ENCODE measurements around the gene SEMA5A.

The SEMA5A gene

DNA sequence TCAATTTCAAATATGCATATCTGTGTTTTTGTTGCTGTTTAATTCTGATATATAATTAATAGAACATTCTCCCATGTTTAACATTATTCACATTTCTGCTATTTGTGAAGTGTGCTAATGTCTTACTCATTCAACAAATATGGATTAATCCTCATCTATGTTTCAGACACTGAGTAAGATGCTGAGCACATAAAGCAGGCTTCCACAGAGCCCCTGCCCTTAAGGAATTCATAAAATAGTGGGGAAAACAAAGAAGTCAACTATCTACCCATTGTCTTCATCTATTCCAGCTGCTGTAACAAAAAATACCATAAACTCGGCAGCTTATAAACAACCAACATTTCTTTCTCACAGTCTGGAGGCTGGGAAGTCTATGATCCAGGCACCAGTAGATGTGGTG, 333.3 kb downstream of the SEMA5A start:
- DNase-seq (ENCODE audit: low read depth in 2 of 2): no peak

DNA sequence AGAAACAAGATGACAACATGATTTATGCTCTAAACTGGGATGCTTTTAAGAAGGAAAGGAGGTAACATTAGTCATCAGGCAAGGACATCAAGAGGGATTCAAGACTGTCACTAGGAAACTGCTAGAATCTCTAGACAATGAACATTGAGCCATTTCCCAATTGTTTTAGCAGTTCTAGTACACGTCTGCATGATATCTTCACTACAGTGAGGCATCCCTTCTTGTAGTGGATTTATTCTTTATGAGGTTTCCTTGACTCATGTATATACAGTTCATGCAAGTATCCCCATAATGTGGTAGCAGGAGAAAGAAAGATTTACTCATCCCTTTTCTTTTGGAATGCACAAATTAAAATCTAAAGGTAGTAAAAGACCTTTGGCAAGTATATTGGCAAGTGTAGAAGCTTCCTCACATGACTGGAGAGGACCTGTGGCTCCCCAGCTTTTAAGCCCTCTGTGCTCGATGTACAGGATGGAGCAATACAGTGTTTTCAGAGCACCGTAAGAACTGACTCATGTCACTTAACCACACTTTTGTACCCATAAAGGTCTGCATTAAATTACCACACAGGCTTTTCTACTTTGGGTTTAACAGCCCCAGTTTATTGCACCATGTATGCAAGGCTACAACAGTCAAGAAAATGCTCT, 335.9 kb downstream of the SEMA5A start:
- no peak for DNase-seq (ENCODE audit: low read depth in 2 of 2)

DNA sequence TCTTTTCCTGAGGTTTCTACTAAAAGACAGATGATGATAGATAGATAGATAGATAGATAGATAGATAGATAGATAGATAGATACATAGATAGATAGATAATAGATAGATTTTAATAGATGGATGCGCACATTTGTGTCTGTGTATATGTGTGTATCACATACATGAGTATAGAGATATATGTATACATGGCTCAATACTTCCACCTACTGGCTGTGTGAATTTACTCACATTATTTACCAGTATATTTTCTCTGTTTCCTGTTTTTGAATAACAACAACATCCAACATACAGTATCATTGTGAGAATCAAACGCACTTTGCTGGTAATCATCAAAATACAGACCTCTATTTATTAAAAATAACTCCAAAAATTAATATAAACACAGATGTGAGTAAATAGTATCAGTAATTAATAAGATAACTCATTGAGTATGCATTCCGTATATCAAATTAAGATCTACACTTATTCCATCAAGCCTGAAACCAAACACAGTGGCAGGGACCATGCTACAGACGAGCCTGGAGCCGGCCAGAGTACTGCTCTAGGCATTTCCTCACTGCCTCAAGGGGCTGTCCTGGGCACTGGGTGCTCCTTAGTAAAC, 338.0 kb downstream of the SEMA5A start:
- DNase-seq (ENCODE audit: low read depth in 2 of 2): no peak

DNA sequence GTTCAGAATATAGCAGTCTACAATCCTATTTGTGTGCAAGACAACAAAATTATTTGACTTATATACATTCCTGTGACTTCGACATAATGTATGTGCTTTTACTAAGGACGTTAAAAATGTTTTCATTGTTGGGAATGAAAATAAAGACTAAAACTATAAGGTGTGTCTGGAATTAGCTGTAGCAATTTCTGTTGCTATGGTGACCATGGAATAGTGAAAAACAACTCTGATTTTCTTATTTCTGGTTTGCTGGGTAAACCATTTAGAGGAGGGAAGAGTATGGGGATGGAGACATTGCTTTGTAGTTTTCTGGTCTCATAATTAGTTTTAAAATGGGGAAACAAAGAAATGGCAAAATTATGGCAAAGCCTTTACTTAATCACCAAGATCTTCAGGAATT, 343.2 kb downstream of the SEMA5A start:
- no peak for DNase-seq (ENCODE audit: low read depth in 2 of 2)

DNA sequence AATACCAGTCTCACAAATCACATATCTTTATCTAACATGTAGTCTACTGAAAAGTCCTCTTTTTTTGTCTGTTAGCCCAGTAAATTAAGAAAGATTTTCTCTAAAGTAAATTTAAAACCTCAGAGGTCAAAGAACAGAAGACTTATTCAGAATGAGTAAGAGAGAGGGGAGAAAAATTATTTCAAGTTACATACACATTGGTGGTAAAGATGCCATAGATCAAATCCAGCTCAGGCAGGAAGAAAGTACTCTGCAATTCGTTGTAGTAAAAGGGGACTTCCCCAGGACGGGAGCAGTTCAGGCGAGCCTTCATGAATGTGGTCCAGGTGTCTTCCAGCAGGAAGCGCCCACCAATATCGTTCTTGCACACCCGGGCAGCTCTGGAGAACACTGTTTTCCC, 344.1 kb downstream of the SEMA5A start:
- no peak for DNase-seq (ENCODE audit: low read depth in 2 of 2)

DNA sequence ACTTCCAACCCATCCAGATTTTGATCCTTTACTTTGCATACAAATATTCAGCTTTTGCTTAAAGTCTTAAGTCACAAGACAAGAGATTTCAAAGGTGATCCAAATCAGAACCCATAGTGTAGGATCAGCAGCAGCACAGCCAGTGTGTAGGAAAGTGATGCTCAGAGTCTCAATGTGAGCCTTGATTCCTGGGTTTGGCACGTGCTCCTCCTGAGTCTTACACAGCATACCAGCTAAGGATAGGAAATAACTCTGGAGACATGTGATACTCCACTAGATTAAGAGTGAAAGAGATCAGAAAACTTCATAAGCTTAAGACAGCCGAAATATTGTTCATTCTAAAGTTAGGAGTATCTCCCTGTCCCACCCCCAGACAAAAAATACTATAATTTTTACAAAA, 344.9 kb downstream of the SEMA5A start:
- DNase-seq (ENCODE audit: low read depth in 2 of 2): no peak

DNA sequence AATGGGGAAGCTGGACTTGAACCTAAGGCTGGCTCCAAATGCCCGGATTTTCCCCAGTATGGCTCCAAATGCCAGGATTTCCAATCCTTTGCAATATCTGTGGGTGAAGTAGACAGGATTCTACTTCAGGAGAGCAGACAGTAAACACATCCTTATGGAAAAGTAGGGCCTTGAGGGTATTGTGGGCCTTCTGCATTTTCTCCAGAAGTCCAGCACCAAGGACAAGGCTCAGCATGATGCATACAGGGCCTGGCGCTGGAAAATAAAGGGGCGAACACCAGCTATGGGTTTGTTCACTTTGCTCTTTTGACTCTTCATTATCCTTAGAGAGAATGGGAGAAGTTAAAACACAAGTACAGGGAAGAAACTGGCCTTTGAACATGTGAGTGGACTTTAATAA, 347.5 kb downstream of the SEMA5A start:
- DNase-seq (ENCODE audit: low read depth in 2 of 2): no peak

DNA sequence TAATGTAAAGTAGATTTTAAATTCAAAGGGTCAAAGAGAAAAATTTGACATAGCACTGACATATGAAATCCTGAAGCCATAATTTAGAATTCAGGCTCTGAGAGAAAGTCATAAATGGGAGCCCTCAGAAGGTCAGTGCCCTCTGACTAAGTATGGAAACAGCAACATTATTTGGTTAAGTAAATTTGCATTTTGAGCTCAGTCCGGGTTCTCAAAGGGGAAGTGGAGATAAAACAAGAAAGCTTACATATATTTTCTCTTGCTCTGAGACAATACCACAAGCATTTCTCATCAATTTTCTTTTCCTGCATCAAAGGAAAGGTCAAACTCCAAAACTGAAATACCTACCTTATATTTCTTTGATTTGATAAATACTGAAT, 348.0 kb downstream of the SEMA5A start:
- DNase-seq (ENCODE audit: low read depth in 2 of 2): no peak

DNA sequence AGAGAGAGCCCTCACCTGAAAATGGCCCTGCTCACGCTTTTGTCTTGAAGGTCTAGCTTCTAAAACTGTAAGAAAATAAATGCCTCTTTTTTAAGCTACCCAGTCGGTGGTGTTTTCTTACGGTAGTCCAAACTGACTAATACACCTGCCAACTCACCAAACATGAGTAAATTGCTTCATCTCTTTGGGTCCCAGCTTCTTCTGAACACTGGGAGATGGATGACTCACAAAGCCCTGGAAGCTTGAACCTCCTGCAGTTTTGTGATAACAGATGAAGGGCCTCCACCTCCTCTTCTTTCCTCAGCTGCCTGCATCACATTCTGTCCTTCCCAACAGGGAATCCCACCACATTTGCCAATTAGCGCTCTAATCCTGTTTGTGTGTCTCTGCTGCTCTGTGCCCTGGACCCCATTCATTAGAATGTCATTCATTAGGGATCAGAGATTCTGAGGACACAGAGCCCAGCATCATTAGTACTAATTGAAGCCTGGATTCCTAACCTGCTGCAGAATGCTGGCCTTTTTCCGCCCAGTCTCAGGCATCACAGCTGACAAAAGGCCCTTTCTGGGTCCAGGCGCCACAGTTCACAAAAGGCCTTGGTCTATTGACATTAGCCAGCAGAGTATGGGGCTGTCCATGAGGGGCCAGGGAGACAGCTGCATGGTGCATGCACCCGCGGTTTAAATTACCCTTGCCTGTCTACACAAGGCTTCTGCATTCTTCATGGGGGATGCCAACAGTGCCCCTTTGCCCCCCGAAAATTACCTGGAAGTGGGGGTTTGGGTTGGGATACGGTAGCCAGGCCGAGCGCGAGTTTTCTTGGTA, 349.3 kb downstream of the SEMA5A start:
- DNase-seq (ENCODE audit: low read depth in 2 of 2): no peak

DNA sequence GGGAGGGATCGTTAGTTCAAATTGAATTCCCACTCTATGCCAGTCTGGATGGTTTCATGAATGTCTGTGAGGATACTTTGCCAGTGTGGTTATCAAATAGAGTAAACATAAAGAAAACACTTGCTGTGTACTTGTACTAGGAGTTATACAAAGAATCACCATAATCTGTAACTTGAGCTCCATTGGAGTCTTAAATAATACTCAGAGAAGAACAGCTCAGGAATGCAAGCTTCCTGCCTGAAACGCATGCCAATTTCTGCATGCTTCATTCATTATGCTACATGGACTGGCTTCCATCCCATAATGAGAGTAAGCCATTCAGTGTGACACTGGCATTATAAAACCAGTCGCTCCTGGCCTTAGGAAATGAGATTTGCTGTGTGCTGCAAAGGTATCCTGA, 351.4 kb downstream of the SEMA5A start:
- no peak for DNase-seq (ENCODE audit: low read depth in 2 of 2)

DNA sequence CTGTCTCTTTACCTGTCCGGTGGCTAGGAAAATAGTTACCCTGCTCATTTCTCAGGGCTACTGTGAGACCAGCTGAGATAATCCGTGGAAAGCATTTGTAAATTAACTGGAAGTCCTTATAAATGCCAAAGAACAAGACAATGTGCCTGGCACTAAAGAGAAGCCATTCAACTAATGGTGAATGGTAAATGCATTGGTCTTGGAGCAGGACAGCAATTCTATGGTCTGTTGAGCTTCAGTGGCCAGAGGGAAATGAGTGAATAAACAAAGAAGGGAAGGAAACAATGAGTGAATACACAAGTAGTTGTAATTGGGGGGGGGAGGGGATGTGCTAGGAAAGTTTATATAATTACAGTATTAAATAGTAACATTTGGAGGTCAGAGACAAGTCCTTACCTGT, 353.6 kb downstream of the SEMA5A start:
- no peak for DNase-seq (ENCODE audit: low read depth in 2 of 2)

DNA sequence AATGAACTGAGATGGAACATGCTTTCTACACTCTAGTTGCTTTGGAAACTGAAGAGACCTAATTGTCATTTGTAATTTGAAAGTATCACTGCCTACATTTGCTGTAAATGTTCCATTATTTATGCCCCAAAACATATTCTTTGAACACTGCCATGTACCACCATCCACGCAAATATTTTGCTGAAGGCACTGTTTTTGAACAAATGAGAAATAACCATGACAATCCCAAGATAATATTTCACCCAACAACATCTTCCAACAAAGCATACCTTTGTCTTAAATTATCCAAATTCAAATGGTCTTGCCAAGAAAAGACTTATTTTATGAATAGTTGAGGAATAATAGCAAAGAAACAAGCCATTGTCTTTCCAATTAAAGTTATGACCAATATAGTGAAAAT, 356.2 kb downstream of the SEMA5A start:
- no peak for DNase-seq (ENCODE audit: low read depth in 2 of 2)

DNA sequence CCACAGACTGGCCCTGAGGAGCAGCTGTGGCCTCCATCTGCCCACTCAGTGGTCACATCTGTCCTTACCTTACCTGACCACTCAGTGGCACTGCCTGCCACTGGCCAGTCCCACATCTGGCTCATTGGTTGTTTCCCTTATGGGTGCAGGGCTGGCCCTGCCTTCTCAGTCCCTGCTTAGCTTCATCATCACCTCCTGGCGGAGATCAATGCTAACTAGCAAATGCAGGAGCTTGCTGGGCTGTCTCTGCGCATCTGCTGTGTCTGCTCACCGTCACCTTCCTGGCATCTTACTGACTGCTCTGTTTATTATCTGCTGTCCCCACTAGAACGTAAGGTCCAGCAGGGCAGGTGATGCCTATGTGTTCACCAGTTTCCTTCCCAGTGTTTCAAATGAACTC, 356.9 kb downstream of the SEMA5A start:
- no peak for DNase-seq (ENCODE audit: low read depth in 2 of 2)

DNA sequence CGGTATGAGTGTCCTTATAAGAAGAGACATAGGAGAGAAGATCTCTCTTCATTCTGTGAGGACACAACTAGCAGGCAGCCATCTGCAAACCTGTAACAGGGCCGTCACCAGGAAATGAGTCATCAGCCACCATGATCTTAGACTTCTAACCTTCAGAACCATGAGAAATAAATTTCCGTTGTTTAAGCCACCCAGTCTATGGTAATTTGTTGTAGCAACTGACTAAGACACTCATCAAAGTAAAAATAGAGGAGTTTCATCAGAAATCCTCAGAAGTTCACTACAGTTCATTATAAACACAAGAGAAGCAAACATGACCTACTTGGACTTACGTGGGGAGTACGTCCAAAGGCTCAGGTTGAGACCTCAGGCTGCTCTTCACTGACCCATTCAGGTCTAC, 357.7 kb downstream of the SEMA5A start:
- DNase-seq (ENCODE audit: low read depth in 2 of 2): no peak

DNA sequence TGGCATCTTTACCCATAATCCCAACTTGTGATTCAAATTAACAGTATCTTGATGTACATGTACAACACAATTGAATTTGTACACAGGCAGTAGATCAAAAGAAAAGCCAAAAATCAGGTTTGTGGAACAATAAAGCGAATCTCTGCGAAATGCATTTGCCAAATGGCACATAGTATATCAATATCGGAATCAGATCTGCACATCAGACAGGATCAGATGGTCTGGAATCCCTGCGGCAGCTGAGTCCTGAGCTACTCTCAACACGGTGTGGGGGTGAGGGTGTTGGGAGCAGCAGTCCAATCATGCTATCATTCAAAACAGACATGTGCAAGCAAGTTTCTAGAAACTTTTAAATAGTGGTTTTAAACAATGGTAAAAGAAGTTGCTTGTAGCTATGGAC, 358.3 kb downstream of the SEMA5A start:
- no peak for DNase-seq (ENCODE audit: low read depth in 2 of 2)

DNA sequence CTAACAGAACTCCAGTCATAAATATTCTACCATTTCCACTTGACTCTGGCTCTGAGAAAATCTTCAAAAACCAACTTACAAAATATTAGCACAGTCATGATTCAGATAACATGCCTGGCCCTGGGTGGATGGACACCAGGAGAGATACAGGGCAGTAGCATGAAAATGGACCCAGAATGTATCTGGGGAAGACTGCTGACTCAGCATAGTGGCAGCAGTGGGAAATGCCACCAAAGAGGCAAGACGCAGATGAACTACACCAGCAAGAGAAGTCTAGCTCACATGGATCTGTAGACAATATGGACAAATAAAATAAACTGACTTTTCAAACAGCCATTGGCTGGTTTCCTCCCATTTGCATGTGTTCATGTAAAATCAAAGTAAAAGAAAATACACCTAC, 359.8 kb downstream of the SEMA5A start:
- no peak for DNase-seq (ENCODE audit: low read depth in 2 of 2)

DNA sequence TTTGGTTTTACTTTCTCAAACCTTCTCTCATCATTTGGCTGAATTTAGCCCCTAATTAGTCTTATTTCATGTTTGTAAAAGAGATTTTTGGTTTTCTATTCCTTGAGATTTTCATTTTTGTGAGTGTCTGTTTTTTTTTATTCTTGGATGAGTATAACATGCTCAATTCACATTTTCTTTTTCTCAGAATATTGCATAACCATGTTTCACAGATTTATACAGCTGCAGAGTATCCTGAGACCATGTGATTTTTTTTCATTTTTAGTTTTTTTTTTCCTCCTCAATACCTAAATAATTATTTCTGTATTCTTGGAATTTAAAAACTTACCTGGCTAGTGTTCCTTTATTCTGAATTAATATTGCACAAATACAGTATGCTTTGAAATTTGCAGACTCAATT, 361.9 kb downstream of the SEMA5A start:
- DNase-seq (ENCODE audit: low read depth in 2 of 2): no peak

DNA sequence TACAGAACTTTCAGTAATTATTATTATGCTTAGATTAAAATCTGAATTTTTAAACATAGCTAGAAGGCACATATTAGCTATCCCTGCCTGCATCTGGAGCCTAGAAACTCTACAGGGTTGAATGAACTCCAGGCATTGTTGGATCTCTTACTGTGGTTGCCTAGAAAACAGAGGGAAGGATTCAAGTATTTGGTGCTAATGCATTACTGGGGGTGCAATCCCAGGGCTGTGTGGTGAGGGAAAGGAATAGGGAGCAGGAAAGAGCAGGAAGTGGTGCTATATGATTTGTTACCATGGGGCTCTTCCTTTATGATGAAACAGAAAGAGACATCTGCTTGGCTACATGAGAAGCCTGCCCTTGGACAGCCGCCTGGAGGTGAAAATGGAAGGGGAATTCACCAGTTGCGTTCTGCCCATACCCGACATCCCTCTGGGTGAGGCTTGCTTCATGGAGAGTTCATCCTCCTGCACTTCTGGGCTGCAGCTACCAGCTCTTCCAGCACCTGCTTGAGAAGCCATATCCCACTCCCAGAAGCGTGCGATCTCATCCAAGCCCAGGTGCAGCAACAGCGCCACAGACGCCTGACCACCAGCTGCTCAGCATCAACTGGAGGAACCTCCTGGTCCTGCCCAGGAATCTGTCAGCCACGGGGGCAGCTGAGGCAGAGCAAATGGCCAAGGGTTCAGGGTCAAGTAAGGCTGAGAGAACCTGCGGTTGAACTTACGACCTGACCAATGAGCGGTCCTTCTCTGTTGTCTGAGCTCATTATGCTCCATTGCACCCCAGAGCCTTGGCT, 362.8 kb downstream of the SEMA5A start:
- no peak for DNase-seq (ENCODE audit: low read depth in 2 of 2)

DNA sequence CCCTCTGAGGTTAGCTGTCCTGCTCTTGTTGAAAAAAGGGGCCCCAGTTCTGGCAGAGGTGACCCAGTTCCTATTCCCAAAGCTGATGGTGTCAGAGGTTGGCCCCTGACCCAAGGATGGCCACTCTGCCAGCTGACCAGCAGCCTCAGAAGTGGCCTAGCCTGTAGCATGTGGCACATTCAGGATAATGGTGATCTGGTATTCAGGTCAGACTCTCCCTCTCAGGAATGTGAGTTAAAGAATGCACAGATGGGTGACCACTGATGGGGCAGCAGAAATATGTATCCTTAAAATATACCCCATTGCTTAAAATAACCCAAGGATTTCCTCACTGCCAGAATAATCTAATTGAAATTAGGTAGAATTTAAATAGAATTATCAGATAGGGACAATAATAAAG, 369.2 kb downstream of the SEMA5A start:
- no peak for DNase-seq (ENCODE audit: low read depth in 2 of 2)

DNA sequence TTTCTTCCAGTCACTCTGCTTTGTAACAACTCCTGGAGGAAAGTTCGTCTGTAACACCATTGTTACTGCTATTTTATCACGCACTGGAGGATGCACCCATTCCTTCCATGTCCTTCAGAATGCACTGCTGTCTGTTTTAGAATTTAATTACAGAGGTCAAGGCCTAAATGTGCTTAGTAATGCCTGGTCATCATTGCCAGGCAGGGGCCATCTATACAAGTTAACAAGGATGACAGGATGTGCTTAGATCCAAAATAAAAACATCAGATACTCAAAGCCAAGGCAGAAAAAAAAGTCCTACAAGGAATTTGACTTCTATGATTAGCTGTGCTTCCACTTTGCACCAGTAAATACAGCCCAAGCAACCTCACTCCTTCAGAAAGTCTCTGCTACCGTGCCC, 371.4 kb downstream of the SEMA5A start:
- DNase-seq (ENCODE audit: low read depth in 2 of 2): no peak

DNA sequence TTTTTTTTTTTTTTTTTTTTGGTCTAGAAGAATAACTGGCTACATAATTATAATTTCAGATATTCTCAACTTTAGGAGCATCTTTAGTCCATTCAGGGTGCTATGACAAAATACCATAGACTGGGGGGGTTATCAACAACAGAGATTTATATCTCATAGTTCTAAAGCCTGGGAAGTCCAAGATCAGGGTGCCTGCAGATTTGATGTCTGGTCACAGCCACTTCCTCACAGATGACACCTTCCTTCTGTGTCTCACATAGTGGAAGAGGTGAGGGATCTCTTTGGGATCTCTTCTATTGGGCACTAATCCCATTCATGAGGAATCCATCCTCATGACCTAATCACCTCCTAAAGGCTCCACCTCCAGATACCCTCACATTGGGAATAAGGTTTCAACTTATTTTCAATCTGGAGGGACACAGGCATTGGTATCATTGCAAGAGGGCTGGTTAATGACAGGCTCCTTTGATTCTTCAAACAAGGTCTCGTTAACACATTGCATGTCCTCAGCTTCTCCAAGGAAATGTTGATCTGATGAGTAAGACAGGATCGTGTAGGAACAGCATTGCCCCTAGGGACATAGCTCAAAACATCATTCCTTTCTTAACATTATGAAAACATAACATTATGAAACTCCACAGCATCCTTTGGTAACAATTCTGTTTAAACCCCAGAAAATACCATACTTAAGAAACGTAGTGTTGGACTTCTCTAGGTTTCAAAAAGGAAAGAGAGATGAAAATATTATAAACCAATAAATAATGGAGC, 372.4 kb downstream of the SEMA5A start:
- no peak for DNase-seq (ENCODE audit: low read depth in 2 of 2)

DNA sequence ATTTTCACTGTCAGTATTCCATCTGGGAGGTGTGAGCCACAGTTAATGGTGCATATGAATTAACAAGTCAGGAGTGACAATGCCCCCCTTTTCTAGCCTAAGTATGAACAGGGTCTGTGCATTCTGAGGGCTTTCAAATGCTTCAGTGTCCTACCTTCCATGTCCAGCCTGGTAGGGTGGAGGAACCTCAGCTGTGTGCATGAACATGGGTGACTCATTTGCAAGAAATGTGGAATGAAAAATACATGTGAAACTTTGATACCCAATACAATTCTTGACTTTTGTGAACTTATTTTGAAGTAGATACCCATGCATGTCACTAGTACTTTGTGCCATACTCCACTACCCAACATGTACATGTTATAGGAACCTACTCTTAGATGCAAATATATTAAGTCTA, 375.8 kb downstream of the SEMA5A start:
- no peak for DNase-seq (ENCODE audit: low read depth in 2 of 2)
